Measurements from ENCODE around the gene DAD1.

DNA sequence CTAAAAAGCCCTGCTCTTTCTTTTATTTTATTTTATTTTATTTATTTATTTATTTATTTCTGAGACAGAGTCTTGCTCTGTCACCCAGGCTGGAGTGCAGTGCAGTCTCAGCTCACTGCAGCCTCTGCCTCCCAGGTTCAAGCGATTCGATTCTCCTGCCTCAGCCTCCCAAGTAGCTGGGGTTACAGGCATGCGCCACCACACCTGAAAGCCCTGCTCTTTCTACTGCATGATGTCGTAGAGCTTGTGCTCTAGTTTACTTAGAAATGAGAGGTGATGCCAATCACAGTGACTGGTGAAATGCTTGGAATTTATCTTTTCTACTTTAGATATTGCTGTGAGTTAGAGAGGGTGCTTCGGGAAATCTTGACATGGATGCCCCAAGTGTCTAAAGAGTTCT lies 54.5 kb downstream of the DAD1 start:
- TF ChIP-seq, protein P1, sequence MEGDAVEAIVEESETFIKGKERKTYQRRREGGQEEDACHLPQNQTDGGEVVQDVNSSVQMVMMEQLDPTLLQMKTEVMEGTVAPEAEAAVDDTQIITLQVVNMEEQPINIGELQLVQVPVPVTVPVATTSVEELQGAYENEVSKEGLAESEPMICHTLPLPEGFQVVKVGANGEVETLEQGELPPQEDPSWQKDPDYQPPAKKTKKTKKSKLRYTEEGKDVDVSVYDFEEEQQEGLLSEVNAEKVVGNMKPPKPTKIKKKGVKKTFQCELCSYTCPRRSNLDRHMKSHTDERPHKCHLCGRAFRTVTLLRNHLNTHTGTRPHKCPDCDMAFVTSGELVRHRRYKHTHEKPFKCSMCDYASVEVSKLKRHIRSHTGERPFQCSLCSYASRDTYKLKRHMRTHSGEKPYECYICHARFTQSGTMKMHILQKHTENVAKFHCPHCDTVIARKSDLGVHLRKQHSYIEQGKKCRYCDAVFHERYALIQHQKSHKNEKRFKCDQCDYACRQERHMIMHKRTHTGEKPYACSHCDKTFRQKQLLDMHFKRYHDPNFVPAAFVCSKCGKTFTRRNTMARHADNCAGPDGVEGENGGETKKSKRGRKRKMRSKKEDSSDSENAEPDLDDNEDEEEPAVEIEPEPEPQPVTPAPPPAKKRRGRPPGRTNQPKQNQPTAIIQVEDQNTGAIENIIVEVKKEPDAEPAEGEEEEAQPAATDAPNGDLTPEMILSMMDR (IDR thresholded peaks at IDR 0.05; ENCODE audit: control extremely low read depth in 1 of 3, insufficient read depth in 1 of 3, low read depth in 1 of 3, low read length in 3 of 3), result no peak
- TF ChIP-seq RFX5 (IDR thresholded peaks at IDR 0.05; ENCODE audit: borderline replicate concordance, low read depth, low read length), result no peak
- TF ChIP-seq EZH2 (IDR thresholded peaks at IDR 0.05; ENCODE audit: low read depth, low read length, severe bottlenecking), result no peak
